Measurements from ENCODE around the gene RYR2. TPM values are rescaled to one million over a fixed set of nuclear protein-coding genes. Genes with fewer than 3 reads are reported as not detected.

RYR2 gene
- total RNA-seq, 1 donor from 2014 or later: 7.8 TPM

GRCh38 chr1:237877631-237878030, 835.6 kb downstream of the RYR2 start:
- Histone ChIP-seq H3K4me1 (no peaks in the 10 kb centered on the region), H3K36me3 (no peaks in the 10 kb centered on the region), H3K27me3 (no peaks in the 10 kb centered on the region), H3K27ac (no peak overlapping the region), H3K9me3 (no peaks in the 10 kb centered on the region), H3K4me3 (no peak overlapping the region)
- intact Hi-C loops (cut with DNase I): no loop called here
- DNase-seq (no peak), ATAC-seq (no peak)
- TF ChIP-seq CTCF (IDR thresholded peaks at IDR 0.05): no peak

GRCh38 chr1:237878406-237878805, 836.4 kb downstream of the RYR2 start:
- TF ChIP-seq CTCF (IDR thresholded peaks at IDR 0.05): no peak

GRCh38 chr1:237879195-237879594, 837.2 kb downstream of the RYR2 start:
- DNase-seq: no peak
- H3K27me3 ChIP-seq: no peaks in the 10 kb centered on the region
- ATAC-seq: no peak
- intact Hi-C loops (cut with DNase I): no loop called here
- H3K4me1 ChIP-seq: no peaks in the 10 kb centered on the region
- no peaks in the 10 kb centered on the region for H3K36me3 ChIP-seq
- no peaks in the 10 kb centered on the region for H3K9me3 ChIP-seq
- H3K27ac ChIP-seq: no peak overlapping the region
- TF ChIP-seq CTCF (IDR thresholded peaks at IDR 0.05): no peak
- H3K4me3 ChIP-seq: no peak overlapping the region

More at GRCh38 chr1:237878406-237878805, 836.4 kb downstream of the RYR2 start:
- Histone ChIP-seq H3K4me3 (no peak overlapping the region), H3K27me3 (no peaks in the 10 kb centered on the region), H3K4me1 (no peaks in the 10 kb centered on the region), H3K36me3 (no peaks in the 10 kb centered on the region), H3K27ac (no peak overlapping the region), H3K9me3 (no peaks in the 10 kb centered on the region)
- DNase-seq (no peak), ATAC-seq (no peak)
- intact Hi-C loops (cut with DNase I): no loop called here

Small RNAs within 50 kb of the gene (microRNA-seq; reads per million reads assigned to microRNA genes)
- not detected for gene MIR4428 (ENCODE audit: borderline microRNAs expressed)

Other genes with a start within 250 kb of the RYR2 start
- gene MTR, start 246.9 kb upstream of the RYR2 start, total RNA-seq: 37.9 TPM
- not detected for gene MT1HL1, start 37.7 kb upstream of the RYR2 start, total RNA-seq